Prostate gland (tissue), 2 donors: ENCODE results near the gene CFAP100.

Source experiments
- CTCF ChIP-seq, 4 experiments: fragments of 200-600 bp in 2 of 4; fragments of 450-650 bp in 2 of 4; sonication (generic) in 2 of 4; IDR thresholded peaks; 1 replicate in 3 of 4; 2 replicates in 1 of 4; pipeline ENCODE4 v1.5.1; 2016 to 2019; ENCODE audit warnings: antibody characterized with exemption in 4 of 4, mild to moderate bottlenecking in 2 of 4, moderate library complexity in 2 of 4
- POLR2A ChIP-seq: fragments of 450-650 bp; IDR thresholded peaks from one replicate; pipeline ENCODE4 v1.6.1; 2016; ENCODE audit warnings: antibody characterized with exemption, mild to moderate bottlenecking

- TF ChIP-seq CTCF (IDR thresholded peaks at IDR 0.05) (no peak), POLR2A (no peak)
Measured at GRCh38 chr3:126401611-126402160, 7.0 kb downstream of the CFAP100 start.
